Activated CD8-positive, alpha-beta T cell treated with anti-CD3 and anti-CD28 coated beads for 36 hours (primary cell): ENCODE results near the gene GOLPH3. TPM values are rescaled to one million over a fixed set of nuclear protein-coding genes. Genes with fewer than 3 reads are reported as not detected.

ENCODE experiments used
- ATAC-seq: fragments of 200-7000 bp; cut with Tn5 transposase; one replicate; pipeline ENCODE4 v1.10.0; 2021; ENCODE audit warnings: mild to moderate bottlenecking, moderate library complexity
- CTCF ChIA-PET: fragments of 350-600 bp; sonication (Branson Sonifier 250); formaldehyde crosslinking; loops from one replicate; lab custom pipeline; 2021; ENCODE audit warnings: antibody characterized with exemption; lab: Charles Lee
- POLR2A ChIA-PET: fragments of 350-600 bp; sonication (Branson Sonifier 250); formaldehyde crosslinking; loops from one replicate; lab custom pipeline; 2021; ENCODE audit warnings: antibody characterized with exemption; lab: Charles Lee
- DNase-seq: peaks from one replicate; pipeline ENCODE4 v3.0.0-alpha.2; 2020
- H3K27ac Mint-ChIP-seq: one replicate; pipeline ENCODE4 v1.8.0; 2021; ENCODE audit warnings: mild to moderate bottlenecking, mixed read lengths
- H3K27me3 Mint-ChIP-seq: one replicate; pipeline ENCODE4 v1.8.0; 2021; ENCODE audit warnings: mixed read lengths
- H3K36me3 Mint-ChIP-seq: one replicate; pipeline ENCODE4 v1.8.0; 2021; ENCODE audit warnings: low read depth, mixed read lengths
- H3K4me1 Mint-ChIP-seq: one replicate; pipeline ENCODE4 v1.8.0; 2021; ENCODE audit warnings: low read depth, mixed read lengths
- H3K4me3 Mint-ChIP-seq: one replicate; pipeline ENCODE4 v1.8.0; 2021; ENCODE audit warnings: mild to moderate bottlenecking, moderate library complexity, mixed read lengths
- H3K9me3 Mint-ChIP-seq: one replicate; pipeline ENCODE4 v1.8.0; 2021; ENCODE audit warnings: mixed read lengths
- CTCF ChIP-seq: fragments of 200-600 bp; IDR thresholded peaks from one replicate; pipeline ENCODE4 v1.8.0; 2022; ENCODE audit warnings: antibody characterized with exemption, mild to moderate bottlenecking
- intact Hi-C: fragments of 100-400 bp; cut with micrococcal nuclease; formaldehyde crosslinking; loops from one replicate; pipeline ENCODE4 v1.10.0; 2022
- total RNA-seq, 2 experiments: library from RNA; stranded (reverse); gene quantifications; one replicate each; pipeline ENCODE4 v1.2.3, GENCODE V29; 2021

The GOLPH3 gene
- total RNA-seq, 2 experiments from 2014 or later: 53.2 to 56.7 TPM

- Mint-ChIP-seq H3K27ac (no peak overlapping the region), H3K27me3 (no peaks in the 10 kb centered on the region)
- intact Hi-C loops: no loop called here
Observed at GRCh38 chr5:32103521-32103920, 70.6 kb downstream of the GOLPH3 start.

GRCh38 chr5:32102254-32102986, 71.7 kb downstream of the GOLPH3 start:
- H3K4me1 Mint-ChIP-seq: peaks cover 5% of the 10 kb centered on the region
- POLR2A ChIA-PET: no interaction called here

More at GRCh38 chr5:32103521-32103920, 70.6 kb downstream of the GOLPH3 start:
- Mint-ChIP-seq H3K9me3 (no peaks in the 10 kb centered on the region), H3K36me3 (peaks cover 22% of the 10 kb centered on the region), H3K4me3 (no peak overlapping the region), H3K4me1 (peaks cover 5% of the 10 kb centered on the region)
- DNase-seq: no peak
- no peak for TF ChIP-seq CTCF
- CTCF ChIA-PET: interaction anchor here (1.0 kb wide), 1 partner anchor 11 kb away, joined by 3 read pairs; no protein-coding TSS in a partner anchor
- POLR2A ChIA-PET: no interaction called here
- ATAC-seq: no peak

GRCh38 chr5:32100691-32101302, 73.3 kb downstream of the GOLPH3 start:
- Mint-ChIP-seq H3K27me3 (no peaks in the 10 kb centered on the region), H3K9me3 (no peaks in the 10 kb centered on the region), H3K4me1 (peaks cover 5% of the 10 kb centered on the region), H3K27ac (no peak overlapping the region), H3K36me3 (peaks cover 18% of the 10 kb centered on the region), H3K4me3 (no peak overlapping the region)
- DNase-seq: no peak
- intact Hi-C loops: no loop called here
- ChIA-PET POLR2A (no interaction called here), CTCF (no interaction called here)
- TF ChIP-seq CTCF: no peak
- no peak for ATAC-seq

More at GRCh38 chr5:32102254-32102986, 71.7 kb downstream of the GOLPH3 start:
- ATAC-seq: no peak
- intact Hi-C loops: no loop called here
- Mint-ChIP-seq H3K36me3 (peaks cover 18% of the 10 kb centered on the region), H3K27me3 (no peaks in the 10 kb centered on the region), H3K27ac (no peak overlapping the region), H3K4me3 (no peak overlapping the region), H3K9me3 (no peaks in the 10 kb centered on the region)
- TF ChIP-seq CTCF: no peak
- no peak for DNase-seq
- CTCF ChIA-PET: no interaction called here

- CTCF ChIA-PET: no interaction called here
- no peak for TF ChIP-seq CTCF
- Mint-ChIP-seq H3K27ac (no peak overlapping the region), H3K9me3 (no peaks in the 10 kb centered on the region), H3K4me1 (peaks cover 5% of the 10 kb centered on the region), H3K36me3 (peaks cover 16% of the 10 kb centered on the region), H3K4me3 (no peak overlapping the region), H3K27me3 (no peaks in the 10 kb centered on the region)
- DNase-seq (no peak), ATAC-seq (no peak)
- POLR2A ChIA-PET: no interaction called here
- intact Hi-C loops: no loop called here
Observed at GRCh38 chr5:32100230-32100629, 73.9 kb downstream of the GOLPH3 start.

GRCh38 chr5:32099486-32100035, 74.6 kb downstream of the GOLPH3 start:
- Mint-ChIP-seq H3K36me3 (peaks cover 16% of the 10 kb centered on the region), H3K4me1 (peaks cover 5% of the 10 kb centered on the region), H3K9me3 (no peaks in the 10 kb centered on the region), H3K27me3 (no peaks in the 10 kb centered on the region), H3K27ac (no peak overlapping the region), H3K4me3 (no peak overlapping the region)
- no peak for ATAC-seq
- POLR2A ChIA-PET: no interaction called here
- no peak for TF ChIP-seq CTCF
- CTCF ChIA-PET: interaction anchor here (1.4 kb wide), 1 partner anchor 10 kb away, joined by 3 read pairs; no protein-coding TSS in a partner anchor
- no peak for DNase-seq
- intact Hi-C loops: no loop called here
